ENCODE measurements around the gene DPP6.

GRCh38 chr7:154844955-154845354 is 792.8 kb downstream of the DPP6 start:
- TF ChIP-seq CTCF (conservative IDR thresholded peaks at IDR 0.05; ENCODE audit: low read length) (no peak), EZH2phosphoT487 (IDR thresholded peaks at IDR 0.05; ENCODE audit: borderline replicate concordance, low read depth, low read length) (no peak)
